Uterus (tissue), 2 donors: ENCODE data around the gene RNF121.
"Not testable (repeated sequence)": the region's sequence is repeated elsewhere in the genome, so short reads cannot be mapped to it uniquely, and the experiment has no call there.

ENCODE experiments used
- CTCF ChIP-seq, 4 experiments: fragments of 200-600 bp in 2 of 4; fragments of 450-650 bp in 2 of 4; sonication (generic) in 2 of 4; IDR thresholded peaks; one replicate each; pipeline ENCODE4 v1.5.1; 2016 to 2019; ENCODE audit warnings: antibody characterized with exemption in 4 of 4, mild to moderate bottlenecking in 2 of 4, moderate library complexity in 1 of 4
- POLR2A ChIP-seq, 2 donors: fragments of 450-650 bp; IDR thresholded peaks; one replicate each; pipeline ENCODE4 v1.6.1; 2016; ENCODE audit warnings: antibody characterized with exemption in 2 of 2, mild to moderate bottlenecking in 1 of 2, moderate library complexity in 1 of 2

- not testable (repeated sequence) for TF ChIP-seq POLR2A, CTCF (IDR thresholded peaks at IDR 0.05)
Observed at GRCh38 chr11:71885806-71886205, 43.0 kb upstream of the RNF121 start.
